Pancreas (tissue), 10 donors: ENCODE results near the gene CTAGE4. TPM values are rescaled to one million over a fixed set of nuclear protein-coding genes. Genes with fewer than 3 reads are reported as not detected.
A peak's percentile ranks its signal among the peaks of the same experiment; 100 is the strongest.
"Not testable (repeated sequence)": the region's sequence is repeated elsewhere in the genome, so short reads cannot be mapped to it uniquely, and the experiment has no call there.

ENCODE experiments used
- ATAC-seq, 4 donors: fragments of 200-7000 bp; cut with Tn5 transposase; one replicate each; pipeline versions ENCODE4 v1.8.0 to v1.9.1; 2020; ENCODE audit warnings: mild to moderate bottlenecking in 4 of 4, moderate library complexity in 4 of 4
- DNase-seq, 6 donors: peaks; one replicate each; pipeline ENCODE4 v3.0.0-alpha.2; 2020
- FAIRE-seq: peaks from 2 replicates; lab custom pipeline; 2012; peaks lifted over from hg19 to GRCh38; lab: Jason Lieb, UNC
- H3K27ac ChIP-seq, 4 donors: fragments of 200-600 bp; sonication (generic); 1 replicate in 3 of 4; 2 replicates in 1 of 4; pipeline versions ENCODE4 v1.5.0 to v1.8.0; 2020
- H3K27me3 ChIP-seq, 4 donors: fragments of 200-600 bp; one replicate each; pipeline ENCODE4 v1.8.0; 2021
- H3K36me3 ChIP-seq, 3 donors: fragments of 200-600 bp; sonication (generic) in 1 of 3; one replicate each; pipeline versions ENCODE4 v1.5.0 to v1.8.0; 2020 to 2021
- H3K4me1 ChIP-seq, 3 donors: fragments of 200-600 bp; one replicate each; pipeline ENCODE4 v1.8.0; 2021
- H3K4me3 ChIP-seq, 4 donors: fragments of 200-600 bp; sonication (generic) in 2 of 4; one replicate each; pipeline versions ENCODE4 v1.5.0 to v1.8.0; 2020 to 2021
- H3K9me3 ChIP-seq, 4 donors: fragments of 200-600 bp; one replicate each; pipeline ENCODE4 v1.8.0; 2021
- CTCF ChIP-seq, 4 donors: fragments of 200-600 bp; sonication (generic) in 3 of 4; IDR thresholded peaks; one replicate each; pipeline versions ENCODE4 v1.5.0 to v1.8.0; 2021; ENCODE audit warnings: antibody characterized with exemption in 4 of 4
- WGBS, 2 donors: extraction: QIAGEN DNeasy Blood & Tissue Kit; methylation state at CpG; one replicate each; pipeline ENCODE4 v1.1.7; 2013; 5-methylcytosine and 5-hydroxymethylcytosine counted together
- intact Hi-C, 3 donors: fragments of 100-400 bp; cut with DNase I; formaldehyde crosslinking; loops; one replicate each; pipeline versions ENCODE4 v1.11.1 to v1.14.2; 2022
- polyA plus RNA-seq, 2 donors: library from polyadenylated mRNA; stranded (reverse); fragments of 200-250 nt; gene quantifications; one replicate each; pipeline ENCODE4 v1.2.3, GENCODE V29; 2013
- total RNA-seq, 6 donors: library from RNA; stranded (reverse); fragmentation: NEBNext Ultra II Directional in 4 of 6; extraction: Animal tissue kit (Norgen Biotek cat#: 25700) in 4 of 6; gene quantifications; one replicate each; pipeline versions ENCODE4 v1.2.1 to v1.2.4, GENCODE V29; 2021 to 2023
- donor health status: healthy with polysubstance abuse.
- donor health status: DM: no; HTN: no; CAD: no; lungs with moderate emphysema.
- donor health status: DM: no; HTN: no; CAD: no.
- donor health status: control.
- donor health status: control.
- donor health status: Bipolar disorder and iron deficiency.
- donor health status: DM: yes; HTN: yes; CAD: no.
- donor health status: DM: no; HTN: no; CAD: no.
- donor health status: DM: no; HTN: no; CAD: no.
- donor health status: DM: yes; HTN: yes; CAD: no.

Gene CTAGE4
- total and polyA plus RNA-seq, 8 donors = 0.51 to 5.4 (median 2.1) TPM

GRCh38 chr7:144178380-144179164 lies 4.7 kb upstream of the CTAGE4 start:
- peak; percentile 67 to 90 (median 85) for ATAC-seq
- H3K9me3 ChIP-seq, H3K27me3 ChIP-seq, DNase-seq, H3K36me3 ChIP-seq, H3K4me1 ChIP-seq, FAIRE-seq, H3K4me3 ChIP-seq, H3K27ac ChIP-seq: not testable (repeated sequence)
- peak in 2 of 4 donors; percentile 21 to 31 for TF ChIP-seq CTCF (IDR thresholded peaks at IDR 0.05)
- intact Hi-C loops = loop anchor here in 1 of 3 donors (10.0 kb wide), 1 partner anchor 216 kb away; no protein-coding TSS in a partner anchor
- WGBS, 2 donors = 26 to 50% methylated on average over 4 to 10 of the region's 10 CpGs

- not testable (repeated sequence) for H3K27me3 ChIP-seq, H3K4me1 ChIP-seq, H3K4me3 ChIP-seq, DNase-seq, H3K27ac ChIP-seq, H3K9me3 ChIP-seq, FAIRE-seq, H3K36me3 ChIP-seq
- WGBS, 2 donors = 78 to 90% methylated on average over 1 of the region's 2 CpGs
- ATAC-seq = peak in 1 of 4 donors; percentile 49
- intact Hi-C loops = loop anchor here in 1 of 3 donors (10.0 kb wide), 1 partner anchor 216 kb away; no protein-coding TSS in a partner anchor
These were observed 4.1 kb upstream of the CTAGE4 start for GRCh38 chr7:144179165-144179479.

- intact Hi-C loops, FAIRE-seq, H3K4me3 ChIP-seq, H3K9me3 ChIP-seq, ATAC-seq, H3K27me3 ChIP-seq, H3K27ac ChIP-seq, H3K4me1 ChIP-seq, DNase-seq, H3K36me3 ChIP-seq: not testable (repeated sequence)
- no CpG with 5 or more reads among the region's 5 CpGs for WGBS, 2 donors
These were observed 4.6 kb downstream of the CTAGE4 start for GRCh38 chr7:144187848-144188247.

- FAIRE-seq, H3K9me3 ChIP-seq, H3K4me3 ChIP-seq, DNase-seq, H3K27ac ChIP-seq, H3K36me3 ChIP-seq, intact Hi-C loops, ATAC-seq, H3K27me3 ChIP-seq, H3K4me1 ChIP-seq: not testable (repeated sequence)
- WGBS, 2 donors = no CpG with 5 or more reads among the region's 3 CpGs
These were observed 5.4 kb downstream of the CTAGE4 start for GRCh38 chr7:144188578-144189171.

GRCh38 chr7:144193782-144194181 lies 10.5 kb downstream of the CTAGE4 start:
- intact Hi-C loops, H3K27ac ChIP-seq, DNase-seq, H3K4me1 ChIP-seq, H3K36me3 ChIP-seq, H3K27me3 ChIP-seq, FAIRE-seq, H3K4me3 ChIP-seq, ATAC-seq, H3K9me3 ChIP-seq: not testable (repeated sequence)
- whole genome bisulfite sequencing, 2 donors = no CpG with 5 or more reads among the region's 11 CpGs

GRCh38 chr7:144194453-144194852 lies 11.2 kb downstream of the CTAGE4 start:
- DNase-seq, H3K27me3 ChIP-seq, H3K27ac ChIP-seq, H3K9me3 ChIP-seq, ATAC-seq, H3K4me3 ChIP-seq, H3K36me3 ChIP-seq, intact Hi-C loops, H3K4me1 ChIP-seq, FAIRE-seq: not testable (repeated sequence)
- WGBS, 2 donors = no CpG with 5 or more reads among the region's 6 CpGs

- ATAC-seq (peak; percentile 95 to 98 (median 97)), DNase-seq (peak in 4 of 6 donors; percentile 41 to 68 (median 59))
These were observed 12.1 kb downstream of the CTAGE4 start, which contains the start of gene ARHGEF35 for GRCh38 chr7:144195212-144195872. TSS of gene ARHGEF35 (minus strand) at chr7:144195833. CDS start at chr7:144188383, 7,450 bp downstream.

GRCh38 chr7:144198934-144199333 lies 15.7 kb downstream of the CTAGE4 start:
- intact Hi-C loops, H3K27me3 ChIP-seq, ATAC-seq, FAIRE-seq, DNase-seq, H3K4me3 ChIP-seq, H3K36me3 ChIP-seq, H3K27ac ChIP-seq, H3K4me1 ChIP-seq, H3K9me3 ChIP-seq: not testable (repeated sequence)
- 70 to 82% methylated on average over 3 of the region's 4 CpGs for WGBS, 2 donors

More at GRCh38 chr7:144195212-144195872, 12.1 kb downstream of the CTAGE4 start, which contains the start of gene ARHGEF35:
- 0% methylated on average over 14 of the region's 51 CpGs; no CpG with 5 or more reads in 1 of the 2 donors for WGBS, 2 donors
- H3K27ac ChIP-seq, FAIRE-seq, H3K4me3 ChIP-seq, H3K27me3 ChIP-seq, H3K4me1 ChIP-seq, H3K9me3 ChIP-seq, H3K36me3 ChIP-seq, intact Hi-C loops: not testable (repeated sequence)

- DNase-seq, H3K27ac ChIP-seq, H3K36me3 ChIP-seq, H3K4me3 ChIP-seq, FAIRE-seq, H3K4me1 ChIP-seq, ATAC-seq, H3K9me3 ChIP-seq, H3K27me3 ChIP-seq, intact Hi-C loops: not testable (repeated sequence)
- WGBS, 2 donors = no CpG with 5 or more reads among the region's 1 CpG
These were observed 18.7 kb downstream of the CTAGE4 start for GRCh38 chr7:144201978-144202377.

GRCh38 chr7:144203086-144203485 lies 19.8 kb downstream of the CTAGE4 start:
- ATAC-seq, H3K4me1 ChIP-seq, H3K36me3 ChIP-seq, DNase-seq, H3K27me3 ChIP-seq, intact Hi-C loops, H3K27ac ChIP-seq, H3K4me3 ChIP-seq, FAIRE-seq, H3K9me3 ChIP-seq: not testable (repeated sequence)
- WGBS, 2 donors = no CpG with 5 or more reads among the region's 3 CpGs
